ENCODE measurements around the gene SLC35A5.
"Not testable (repeated sequence)": the region's sequence is repeated elsewhere in the genome, so short reads cannot be mapped to it uniquely, and the experiment has no call there.

DNA sequence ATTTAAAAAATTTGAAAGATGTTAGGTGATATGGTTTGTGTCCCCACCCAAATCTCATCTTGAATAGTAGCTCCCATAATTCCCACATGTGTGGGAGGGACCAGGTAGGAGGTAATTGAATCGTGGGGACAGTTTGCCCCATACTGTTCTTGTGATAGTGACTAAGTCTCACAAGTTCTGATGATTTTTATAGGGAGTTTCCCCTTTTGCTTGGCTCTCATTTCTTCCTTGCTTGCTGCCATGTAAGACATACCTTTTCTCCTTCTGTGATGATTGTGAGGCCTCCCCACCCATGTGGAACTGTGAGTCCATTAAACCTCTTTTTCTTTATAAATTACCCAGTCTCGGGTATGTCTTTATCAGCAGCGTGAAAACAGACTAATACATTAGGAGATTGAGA lies 42.9 kb upstream of the SLC35A5 start:
- not testable (repeated sequence) for TF ChIP-seq POLR2A (IDR thresholded peaks at IDR 0.05); EP300 (IDR thresholded peaks at IDR 0.05; ENCODE audit: low read depth); POLR2AphosphoS5 (IDR thresholded peaks at IDR 0.05)
- TF ChIP-seq, protein P1, sequence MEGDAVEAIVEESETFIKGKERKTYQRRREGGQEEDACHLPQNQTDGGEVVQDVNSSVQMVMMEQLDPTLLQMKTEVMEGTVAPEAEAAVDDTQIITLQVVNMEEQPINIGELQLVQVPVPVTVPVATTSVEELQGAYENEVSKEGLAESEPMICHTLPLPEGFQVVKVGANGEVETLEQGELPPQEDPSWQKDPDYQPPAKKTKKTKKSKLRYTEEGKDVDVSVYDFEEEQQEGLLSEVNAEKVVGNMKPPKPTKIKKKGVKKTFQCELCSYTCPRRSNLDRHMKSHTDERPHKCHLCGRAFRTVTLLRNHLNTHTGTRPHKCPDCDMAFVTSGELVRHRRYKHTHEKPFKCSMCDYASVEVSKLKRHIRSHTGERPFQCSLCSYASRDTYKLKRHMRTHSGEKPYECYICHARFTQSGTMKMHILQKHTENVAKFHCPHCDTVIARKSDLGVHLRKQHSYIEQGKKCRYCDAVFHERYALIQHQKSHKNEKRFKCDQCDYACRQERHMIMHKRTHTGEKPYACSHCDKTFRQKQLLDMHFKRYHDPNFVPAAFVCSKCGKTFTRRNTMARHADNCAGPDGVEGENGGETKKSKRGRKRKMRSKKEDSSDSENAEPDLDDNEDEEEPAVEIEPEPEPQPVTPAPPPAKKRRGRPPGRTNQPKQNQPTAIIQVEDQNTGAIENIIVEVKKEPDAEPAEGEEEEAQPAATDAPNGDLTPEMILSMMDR (IDR thresholded peaks at IDR 0.05): not testable (repeated sequence)
